HepG2 (cell line): ENCODE data around the gene NAGK. TPM values are rescaled to one million over a fixed set of nuclear protein-coding genes. Genes with fewer than 3 reads are reported as not detected.

Experiments used
- ATAC-seq: fragments of 200-7000 bp; cut with Tn5 transposase; 3 replicates; pipeline ENCODE4 v1.9.1; 2020; ENCODE audit warnings: mild to moderate bottlenecking, moderate library complexity
- BruUV-seq: library from RNA; stranded (reverse); fragments of 400-500 nt; replicated peaks from 2 replicates; lab custom pipeline; 2021; lab: Mats Ljungman, UMichigan
- CTCF ChIA-PET: fragments of 300-600 bp; formaldehyde crosslinking; extraction: SDS; loops from one replicate; lab custom pipeline; 2021; ENCODE audit warnings: low total read pairs, inconsistent platforms, low intra/inter-chr PET ratio; lab: Yijun Ruan, JAX
- POLR2A ChIA-PET: fragments of 350-600 bp; sonication (Branson Sonifier 250); formaldehyde crosslinking; loops from one replicate; lab custom pipeline; 2020; ENCODE audit warnings: antibody characterized with exemption, inconsistent platforms; lab: Yijun Ruan, JAX
- DNase-seq: peaks from one replicate; pipeline ENCODE4 v3.0.0-alpha.2; 2015; ENCODE audit warnings: low spot score
- FAIRE-seq: peaks from 3 replicates; lab custom pipeline; 2011; peaks lifted over from hg19 to GRCh38; lab: Jason Lieb, UNC
- H2AFZ ChIP-seq: one replicate; pipeline ENCODE4 v1.6.1; 2011; ENCODE audit warnings: low read length, inconsistent platforms
- H3K27ac ChIP-seq: fragments of 300-600 bp; 3 replicates; pipeline ENCODE4 v1.8.0; 2011; ENCODE audit warnings: mixed run types, mild to moderate bottlenecking, mixed read lengths, low read length, inconsistent platforms; ENCODE audit not compliant: insufficient read depth; ENCODE audit errors: extremely low read length
- H3K27me3 ChIP-seq, 2 experiments: fragments of 200-600 bp in 1 of 2; 2 replicates in 1 of 2; 3 replicates in 1 of 2; pipeline versions ENCODE4 v1.6.0 to v1.8.0; 2011; ENCODE audit warnings: low read length in 2 of 2, mild to moderate bottlenecking in 2 of 2, moderate library complexity in 2 of 2, inconsistent platforms in 1 of 2; ENCODE audit not compliant: insufficient read depth in 2 of 2, control insufficient read depth in 1 of 2
- H3K36me3 ChIP-seq, 2 experiments: fragments of 200-600 bp in 1 of 2; replicated peaks in 1 of 2; 2 replicates in 1 of 2; 3 replicates in 1 of 2; pipeline versions ENCODE4 v1.5.1 to v1.8.0; 2011; ENCODE audit warnings: low read length in 2 of 2, inconsistent platforms in 1 of 2; ENCODE audit not compliant: insufficient read depth in 2 of 2, control insufficient read depth in 1 of 2
- H3K4me1 ChIP-seq: 2 replicates; pipeline ENCODE4 v1.5.1; 2012; ENCODE audit warnings: low read length, inconsistent platforms; ENCODE audit not compliant: insufficient read depth
- H3K4me2 ChIP-seq: 2 replicates; pipeline ENCODE4 v1.6.0; 2011; ENCODE audit warnings: low read depth, low read length, inconsistent platforms
- H3K4me3 ChIP-seq, 3 experiments: fragments of 200-600 bp in 1 of 3; sonication (generic), shearing (Covaris generic) in 1 of 3; replicated peaks in 1 of 3; 2 replicates each; pipeline ENCODE4 v1.5.1; 2011 to 2016; ENCODE audit warnings: low read length in 3 of 3, inconsistent platforms in 2 of 3, low read depth in 2 of 3, mild to moderate bottlenecking in 2 of 3, control low read depth in 1 of 3, mixed read lengths in 1 of 3; ENCODE audit not compliant: insufficient read depth in 1 of 3
- H3K79me2 ChIP-seq: one replicate; pipeline ENCODE4 v1.6.1; 2011; ENCODE audit warnings: low read length, inconsistent platforms; ENCODE audit not compliant: insufficient read depth
- H3K9ac ChIP-seq: 2 replicates; pipeline ENCODE4 v1.6.0; 2011; ENCODE audit warnings: mild to moderate bottlenecking, low read depth, low read length, inconsistent platforms; ENCODE audit not compliant: insufficient read depth
- H3K9me3 ChIP-seq: 2 replicates; pipeline ENCODE4 v1.5.1; 2012; ENCODE audit warnings: mild to moderate bottlenecking, low read length
- H4K20me1 ChIP-seq: 2 replicates; pipeline ENCODE4 v1.6.0; 2011; ENCODE audit warnings: inconsistent platforms, mild to moderate bottlenecking, low read length, moderate library complexity; ENCODE audit not compliant: insufficient read depth
- FOSL2 ChIP-seq: sonication (generic); formaldehyde crosslinking; IDR thresholded peaks from 2 replicates; pipeline ENCODE4 v1.4.0; 2020; ENCODE audit warnings: missing genetic modification reagents
- HOMEZ ChIP-seq: IDR thresholded peaks from 2 replicates; pipeline ENCODE4 v1.6.1; 2016; ENCODE audit warnings: low read depth
- NFE2 ChIP-seq: sonication (generic); formaldehyde crosslinking; IDR thresholded peaks from 2 replicates; pipeline ENCODE4 v1.4.0; 2020; ENCODE audit warnings: missing genetic modification reagents
- POLR2A ChIP-seq, 2 experiments: IDR thresholded peaks; 2 replicates each; pipeline ENCODE4 v1.6.1; 2011; ENCODE audit warnings: low read depth in 2 of 2, low read length in 2 of 2, mild to moderate bottlenecking in 1 of 2, moderate library complexity in 1 of 2; ENCODE audit not compliant: insufficient read depth in 1 of 2
- POLR2G ChIP-seq: fragments of 200-400 bp; formaldehyde crosslinking; IDR thresholded peaks from 2 replicates; pipeline ENCODE4 v1.6.1; 2018; ENCODE audit warnings: mild to moderate bottlenecking, low read depth, low read length, moderate library complexity
- RBM22 ChIP-seq: fragments of 200-400 bp; formaldehyde crosslinking; optimal IDR thresholded peaks from 2 replicates; pipeline ENCODE3; 2017; ENCODE audit warnings: mild to moderate bottlenecking, low read length, moderate library complexity
- SAP130 ChIP-seq: IDR thresholded peaks from 2 replicates; pipeline ENCODE4 v1.6.1; 2016; ENCODE audit warnings: low read depth
- ZNF367 ChIP-seq: sonication (generic); formaldehyde crosslinking; IDR thresholded peaks from 2 replicates; pipeline ENCODE4 v1.4.0; 2020; ENCODE audit warnings: missing genetic modification reagents, borderline replicate concordance
- ZNF580 ChIP-seq: IDR thresholded peaks from 2 replicates; pipeline ENCODE4 v1.6.1; 2016; ENCODE audit warnings: low read depth, borderline replicate concordance
- ZNF713 ChIP-seq: sonication (generic); formaldehyde crosslinking; IDR thresholded peaks from 2 replicates; pipeline ENCODE4 v1.4.0; 2020; ENCODE audit warnings: mild to moderate bottlenecking, missing genetic modification reagents
- WGBS: methylation state at CpG from one replicate; pipeline ENCODE4 v1.1.6; 2017; ENCODE audit warnings: low lambda C conversion rate; 5-methylcytosine and 5-hydroxymethylcytosine counted together
- in situ Hi-C: cut with HindIII; loops from 2 replicates; pipeline ENCODE4 v1.10.0; 2017; ENCODE audit warnings: low pct_unique_long_range_greater_than_20kb; ENCODE audit not compliant: extremely low pct_ligation_motif_present
- intact Hi-C: fragments of 100-400 bp; cut with micrococcal nuclease; formaldehyde crosslinking; loops from one replicate; pipeline ENCODE4 v1.10.0; 2022; ENCODE audit not compliant: unreplicated experiment
- polyA plus RNA-seq, 8 experiments: library from polyadenylated mRNA; depleted of rRNA in 3 of 8; stranded (reverse) in 7 of 8; unstranded in 1 of 8; fragments of >200 nt; fragmentation: Illumina TruSeq in 4 of 8; extraction: Trizol in 4 of 8; gene quantifications; 2 replicates each; pipeline versions ENCODE4 v1.2.1 to v1.2.3, GENCODE V29; 2011 to 2016; ENCODE audit warnings: low read depth in 4 of 8, missing spikeins in 1 of 8, mixed read lengths in 1 of 8; ENCODE audit not compliant: insufficient read depth in 1 of 8
- total RNA-seq, 5 experiments: library from RNA; depleted of rRNA; stranded (reverse); fragments of >200 nt; fragmentation: Illumina TruSeq; extraction: Trizol; gene quantifications; 2 replicates each; pipeline ENCODE4 v1.2.3, GENCODE V29; 2016; ENCODE audit warnings: low read depth in 1 of 5

Gene NAGK
- total and polyA plus RNA-seq, 2 of the 13 experiments (the other 11 are each of a cell fraction or from before 2014, with no cell fraction given): 24.4 to 35.2 TPM

- intact Hi-C loops: no loop called here
- Histone ChIP-seq H3K27ac (peak overlapping the region; percentile 30), H3K36me3 (peaks cover 11 to 24% of the 10 kb centered on the region in 2 experiments), H3K9me3 (peaks cover 7% of the 10 kb centered on the region), H4K20me1 (peaks cover 13% of the 10 kb centered on the region)
- POLR2A ChIA-PET: interaction anchor here (1.4 kb wide), 1 partner anchor 58 kb away, joined by 7 read pairs; no protein-coding TSS in a partner anchor
- TF ChIP-seq FOSL2 (CRISPR knock-in tag) (peak; percentile 71), ZNF580 (CRISPR knock-in tag) (no peak), SAP130 (CRISPR knock-in tag) (0 out of 2 replicates have a peak, but pooled peaks have one; percentile 15), ZNF713 (CRISPR knock-in tag) (no peak), ZNF367 (CRISPR knock-in tag) (no peak), POLR2G (peak; percentile 48), NFE2 (no peak), RBM22 (peak; percentile 67), HOMEZ (CRISPR knock-in tag) (0 out of 2 replicates have a peak, but pooled peaks have one; percentile 34), POLR2A (IDR thresholded peaks at IDR 0.05; ENCODE audit: insufficient read depth in 1 of 2, low read depth in 2 of 2, low read length in 2 of 2) (peak in 1 of 2 experiments; percentile 41; a peak in 1 of 4 replicates)
- TF ChIP-seq, all 625 proteins: peak for 6
- WGBS: 86% methylated on average over 7 of the region's 7 CpGs
- H3K9ac ChIP-seq: no peak overlapping the region
- no TSS peak for BruUV-seq
- peaks cover 54% of the 10 kb centered on the region for H3K79me2 ChIP-seq
- peaks cover 61% of the 10 kb centered on the region for H3K4me1 ChIP-seq
- H3K4me2 ChIP-seq: no peak overlapping the region
- DNase-seq (no peak), FAIRE-seq (no peak), ATAC-seq (no peak)
- H3K27me3 ChIP-seq: no peaks in the 10 kb centered on the region; a peak in 1 of 5 replicates
- no peak overlapping the region for H3K4me3 ChIP-seq
- CTCF ChIA-PET: no interaction called here
- in situ Hi-C loops: no loop called here
- no peak overlapping the region for H2AFZ ChIP-seq
Observed at GRCh38 chr2:71125506-71126294, 57.3 kb downstream of the NAGK start.
